Endothelial cell of umbilical vein (primary cell): Measurements from ENCODE around the gene STARD13.

Experiments used
- CTCF ChIP-seq, 2 donors: IDR thresholded peaks; 1 replicate in 1 of 2; 2 replicates in 1 of 2; pipeline ENCODE4 v1.5.1; 2011; ENCODE audit warnings: low read length in 2 of 2, mild to moderate bottlenecking in 2 of 2, moderate library complexity in 2 of 2, control low read depth in 1 of 2, inconsistent platforms in 1 of 2, low read depth in 1 of 2; ENCODE audit not compliant: insufficient read depth in 1 of 2; ENCODE audit errors: extremely low read depth in 1 of 2
- EZH2 ChIP-seq: IDR thresholded peaks from 2 replicates; pipeline ENCODE4 v1.6.1; 2012; ENCODE audit warnings: borderline replicate concordance, low read depth, mild to moderate bottlenecking, moderate library complexity, low read length, inconsistent platforms; ENCODE audit not compliant: severe bottlenecking
- FOS ChIP-seq: IDR thresholded peaks from 2 replicates; pipeline ENCODE4 v1.6.1; 2011; ENCODE audit warnings: mild to moderate bottlenecking, low read length, moderate library complexity, borderline replicate concordance; ENCODE audit not compliant: insufficient read depth
- GATA2 ChIP-seq: IDR thresholded peaks from 2 replicates; pipeline ENCODE4 v1.7.0; 2011; ENCODE audit warnings: low read depth, mild to moderate bottlenecking, moderate library complexity, mixed read lengths, low read length; ENCODE audit not compliant: insufficient read length, insufficient read depth
- JUN ChIP-seq: IDR thresholded peaks from 2 replicates; pipeline ENCODE4 v1.6.1; 2011; ENCODE audit warnings: borderline replicate concordance, low read depth; ENCODE audit not compliant: insufficient read length, insufficient read depth
- MAX ChIP-seq: IDR thresholded peaks from 2 replicates; pipeline ENCODE4 v1.6.1; 2011; ENCODE audit not compliant: insufficient read depth, insufficient read length
- MYC ChIP-seq: IDR thresholded peaks from one replicate; pipeline ENCODE4 v1.6.1; 2011; ENCODE audit warnings: mild to moderate bottlenecking, low read depth, low read length
- POLR2A ChIP-seq: IDR thresholded peaks from 2 replicates; pipeline ENCODE4 v1.6.1; 2012; ENCODE audit warnings: low read depth, mild to moderate bottlenecking, control low read depth, low read length
- POLR2AphosphoS5 ChIP-seq: IDR thresholded peaks from 2 replicates; pipeline ENCODE4 v1.6.1; 2012; ENCODE audit warnings: low read depth, mild to moderate bottlenecking, control low read depth, low read length, moderate library complexity; ENCODE audit not compliant: insufficient read depth

GRCh38 chr13:33092073-33092987, 193.2 kb downstream of the STARD13 start:
- TF ChIP-seq POLR2A (peak; percentile 60), CTCF (IDR thresholded peaks at IDR 0.05; ENCODE audit: extremely low read depth in 1 of 2, insufficient read depth in 1 of 2, low read depth in 1 of 2, low read length in 2 of 2) (no peak), EZH2 (no peak), FOS (peak; percentile 92), POLR2AphosphoS5 (peak; percentile 79), MYC (no peak), MAX (no peak), GATA2 (peak; percentile 99), JUN (peak; percentile 82)
